GM23338 (cell line): Measurements from ENCODE around the gene PRSS8. TPM values are rescaled to one million over a fixed set of nuclear protein-coding genes. Genes with fewer than 3 reads are reported as not detected.

Experiments used
- ATAC-seq: fragments of 200-7000 bp; cut with Tn5 transposase; 3 replicates; pipeline ENCODE4 v1.9.1; 2020
- DNase-seq: peaks from one replicate; pipeline ENCODE4 v3.0.0-alpha.2; 2015; ENCODE audit warnings: low spot score
- H2AFZ ChIP-seq: fragments of 200-600 bp; sonication (generic); 2 replicates; pipeline ENCODE4 v1.8.0; 2016; ENCODE audit warnings: antibody characterized with exemption, mild to moderate bottlenecking, moderate library complexity
- H3F3A ChIP-seq: fragments of 200-600 bp; sonication (generic); replicated peaks from 2 replicates; pipeline ENCODE4 v1.8.0; 2017; ENCODE audit warnings: antibody characterized with exemption, mixed run types, low read depth
- H3K27ac ChIP-seq: fragments of 200-600 bp; sonication (generic); 2 replicates; pipeline ENCODE4 v1.6.1; 2016; ENCODE audit warnings: low read depth
- H3K27me3 ChIP-seq: fragments of 200-600 bp; sonication (generic); 2 replicates; pipeline ENCODE4 v1.8.0; 2016; ENCODE audit warnings: mild to moderate bottlenecking, mixed run types, moderate library complexity; ENCODE audit not compliant: insufficient read depth
- H3K36me3 ChIP-seq: fragments of 200-600 bp; sonication (generic); 2 replicates; pipeline ENCODE4 v1.8.0; 2016; ENCODE audit warnings: mild to moderate bottlenecking; ENCODE audit not compliant: insufficient read depth
- H3K4me1 ChIP-seq: fragments of 200-600 bp; sonication (generic); 2 replicates; pipeline ENCODE4 v1.8.0; 2016; ENCODE audit warnings: mild to moderate bottlenecking, moderate library complexity; ENCODE audit not compliant: insufficient read depth
- H3K4me2 ChIP-seq: fragments of 200-600 bp; sonication (generic); 2 replicates; pipeline ENCODE4 v1.7.1; 2017; ENCODE audit warnings: mixed run types
- H3K4me3 ChIP-seq: fragments of 200-600 bp; sonication (generic); 2 replicates; pipeline ENCODE4 v1.6.1; 2016; ENCODE audit warnings: mixed run types
- H3K79me2 ChIP-seq: fragments of 200-600 bp; sonication (generic); replicated peaks from 2 replicates; pipeline ENCODE4 v1.8.0; 2017; ENCODE audit warnings: mild to moderate bottlenecking; ENCODE audit not compliant: insufficient read depth
- H3K9me2 ChIP-seq: fragments of 200-600 bp; sonication (generic); 2 replicates; pipeline ENCODE4 v1.8.0; 2017; ENCODE audit not compliant: insufficient read depth
- H4K20me1 ChIP-seq: fragments of 200-600 bp; sonication (generic); replicated peaks from 2 replicates; pipeline ENCODE4 v1.8.0; 2017; ENCODE audit warnings: mild to moderate bottlenecking; ENCODE audit not compliant: insufficient read depth
- H3K27ac Mint-ChIP-seq: 2 replicates; pipeline ENCODE4 v1.8.0; 2020; ENCODE audit warnings: inconsistent platforms, mild to moderate bottlenecking, moderate library complexity, mixed read lengths
- H3K27me3 Mint-ChIP-seq: 3 replicates; pipeline ENCODE4 v1.8.0; 2022; ENCODE audit warnings: low read depth, mild to moderate bottlenecking, moderate library complexity, mixed read lengths, inconsistent platforms; ENCODE audit not compliant: insufficient read depth, poor library complexity
- H3K36me3 Mint-ChIP-seq: 3 replicates; pipeline ENCODE4 v1.8.0; 2021; ENCODE audit warnings: low read depth, mild to moderate bottlenecking, inconsistent platforms, moderate library complexity, mixed read lengths
- H3K4me1 Mint-ChIP-seq: 3 replicates; pipeline ENCODE4 v1.8.0; 2020; ENCODE audit warnings: mild to moderate bottlenecking, inconsistent platforms, mixed read lengths
- H3K4me3 Mint-ChIP-seq: 3 replicates; pipeline ENCODE4 v1.8.0; 2021; ENCODE audit warnings: moderate library complexity, mild to moderate bottlenecking, inconsistent platforms, mixed read lengths
- H3K9me3 Mint-ChIP-seq: 3 replicates; pipeline ENCODE4 v1.8.0; 2020; ENCODE audit warnings: moderate library complexity, mild to moderate bottlenecking, inconsistent platforms, mixed read lengths
- CREB1 ChIP-seq: fragments of 250-450 bp; sonication (Bioruptor Pico); IDR thresholded peaks from 2 replicates; pipeline ENCODE4 v1.5.0; 2020; ENCODE audit warnings: low read depth, mild to moderate bottlenecking, moderate library complexity
- ETS1 ChIP-seq: IDR thresholded peaks from 2 replicates; pipeline ENCODE4 v1.6.1; 2016; ENCODE audit warnings: antibody characterized with exemption
- EZH2 ChIP-seq: fragments of 200-600 bp; sonication (generic); IDR thresholded peaks from one replicate; pipeline ENCODE4 v1.8.0; 2017; ENCODE audit warnings: antibody characterized with exemption, mild to moderate bottlenecking, low read depth; ENCODE audit not compliant: unreplicated experiment
- POLR2AphosphoS5 ChIP-seq: IDR thresholded peaks from 2 replicates; pipeline ENCODE4 v1.6.1; 2016; ENCODE audit warnings: antibody characterized with exemption, low read depth
- STAT1 ChIP-seq: IDR thresholded peaks from one replicate; pipeline ENCODE4 v1.6.1; 2016; ENCODE audit warnings: antibody characterized with exemption; ENCODE audit not compliant: unreplicated experiment
- ZNF114 ChIP-seq: fragments of 250-450 bp; sonication (Bioruptor Pico); IDR thresholded peaks from 2 replicates; pipeline ENCODE4 v1.5.0; 2020; ENCODE audit warnings: mild to moderate bottlenecking, moderate library complexity
- ZNF462 ChIP-seq: fragments of 250-450 bp; sonication (Bioruptor Pico); IDR thresholded peaks from 2 replicates; pipeline ENCODE4 v1.5.0; 2020; ENCODE audit warnings: mild to moderate bottlenecking, moderate library complexity
- polyA plus RNA-seq: library from polyadenylated mRNA; unstranded; fragments of >200 nt; fragmentation: Nextera tagmentation; extraction: Ambion mirVana; gene quantifications from 2 replicates; pipeline ENCODE4 v1.2.1, GENCODE V29; 2016
- total RNA-seq: library from RNA; depleted of rRNA; stranded (reverse); fragments of >200 nt; shearing (Covaris generic); gene quantifications from 2 replicates; pipeline ENCODE4 v1.2.3, GENCODE V29; 2014

PRSS8 gene
- total and polyA plus RNA-seq, 2 experiments from 2014 or later = 65.3 to 75.9 TPM

GRCh38 chr16:31114468-31114867, 21.1 kb downstream of the PRSS8 start (continued):
- no peak for TF ChIP-seq EZH2
- TF ChIP-seq POLR2AphosphoS5 = no peak
- TF ChIP-seq ZNF462 (CRISPR knock-in tag) = no peak

- ATAC-seq (no peak), DNase-seq (no peak)
- Histone ChIP-seq H3F3A (peaks cover 20% of the 10 kb centered on the region; the same call in 1 of the 2 replicates), H3K4me2 (no peak overlapping the region), H3K4me1 (peaks cover 4% of the 10 kb centered on the region), H3K79me2 (peaks cover 5% of the 10 kb centered on the region), H3K36me3 (no peaks in the 10 kb centered on the region), H4K20me1 (peaks cover 11% of the 10 kb centered on the region), H2AFZ (no peak overlapping the region), H3K27me3 (no peaks in the 10 kb centered on the region), H3K4me3 (no peak overlapping the region), H3K9me2 (no peaks in the 10 kb centered on the region), H3K27ac (no peak overlapping the region)
- Mint-ChIP-seq H3K4me1 (peaks cover 8% of the 10 kb centered on the region), H3K9me3 (peaks cover 2% of the 10 kb centered on the region; the same call in 1 of the 3 replicates), H3K27ac (no peak overlapping the region), H3K36me3 (peaks cover 35% of the 10 kb centered on the region), H3K4me3 (no peak overlapping the region), H3K27me3 (peaks cover 18% of the 10 kb centered on the region)
- TF ChIP-seq ZNF462 (CRISPR knock-in tag) (no peak), STAT1 (no peak), ZNF114 (CRISPR knock-in tag) (no peak), CREB1 (CRISPR knock-in tag) (no peak), ETS1 (no peak)
Observed at GRCh38 chr16:31113121-31114120, 22.1 kb downstream of the PRSS8 start.
